Measurements from ENCODE around the gene SKOR2.
"Not testable (repeated sequence)": the region's sequence is repeated elsewhere in the genome, so short reads cannot be mapped to it uniquely, and the experiment has no call there.

Gene SKOR2

DNA sequence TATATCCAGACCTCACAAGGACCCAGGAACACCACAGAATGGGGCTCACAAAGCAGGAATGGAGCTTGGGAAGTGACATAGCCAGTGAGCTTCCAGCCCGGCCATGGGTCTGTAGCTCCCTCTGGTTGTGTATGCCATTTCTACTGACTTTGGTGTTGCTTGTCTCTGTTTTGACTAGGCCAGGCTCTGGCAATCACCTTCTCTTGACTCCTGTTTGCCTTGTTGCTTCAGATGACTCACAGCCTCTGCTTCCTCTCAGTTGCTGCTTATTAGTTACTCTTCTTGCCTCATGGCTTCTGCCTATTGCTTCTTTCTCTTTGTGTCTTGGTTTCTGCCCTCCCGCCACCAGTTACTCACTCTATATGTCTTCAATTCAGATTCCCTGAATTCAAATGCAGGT is 59.5 kb downstream of the SKOR2 start:
- no peak for DNase-seq (ENCODE audit: low read depth, low spot score)

DNA sequence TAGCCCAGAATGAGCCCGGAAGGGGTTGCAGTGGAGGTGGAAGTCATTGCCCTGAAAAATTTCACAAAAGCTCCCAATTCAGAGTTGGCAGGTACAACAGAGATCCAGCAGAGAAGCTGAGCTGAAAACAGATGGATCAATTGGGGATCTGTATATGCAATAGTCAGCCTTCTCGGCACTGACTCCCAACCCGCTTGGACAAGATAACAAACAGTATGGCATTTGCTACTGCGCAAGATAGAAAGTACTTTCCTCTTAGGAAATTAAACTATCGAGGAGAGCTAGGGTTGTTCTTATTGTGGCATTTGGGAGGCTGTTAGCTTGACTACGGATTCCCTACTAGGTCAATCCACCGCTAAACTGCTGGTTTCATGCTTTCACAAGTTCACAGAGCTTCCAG is 63.7 kb downstream of the SKOR2 start:
- no peak for DNase-seq (ENCODE audit: low read depth, low spot score)

DNA sequence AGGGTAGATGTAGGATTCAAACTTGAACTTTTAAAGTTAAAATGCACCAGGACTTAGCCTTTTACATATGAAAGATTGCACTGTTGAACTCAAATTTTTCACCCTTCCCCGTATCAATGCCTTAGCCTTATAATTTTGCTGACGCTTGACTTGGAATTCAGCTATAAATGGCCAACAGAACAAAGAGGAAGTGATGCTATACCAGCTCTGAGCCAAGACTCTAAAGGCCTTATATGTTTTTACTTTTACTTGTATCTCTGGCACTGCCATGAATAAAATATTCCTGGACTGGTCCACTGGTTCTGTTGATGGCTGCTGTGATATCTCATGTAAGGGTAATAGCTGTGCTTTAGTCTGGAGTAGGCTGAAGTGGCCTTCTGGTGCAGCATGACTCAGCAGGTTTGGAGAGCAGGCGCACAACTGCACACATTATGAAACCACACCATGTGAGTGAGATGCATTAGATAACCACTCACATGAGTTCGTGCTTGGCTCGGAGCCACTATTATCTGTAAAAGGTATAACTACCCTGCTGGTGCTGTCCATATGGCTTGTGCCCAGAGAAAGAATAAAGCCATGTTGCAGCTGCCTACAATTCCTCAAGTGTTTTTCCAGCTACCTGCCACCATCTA is 66.9 kb downstream of the SKOR2 start:
- DNase-seq (ENCODE audit: low read depth, low spot score) = no peak

DNA sequence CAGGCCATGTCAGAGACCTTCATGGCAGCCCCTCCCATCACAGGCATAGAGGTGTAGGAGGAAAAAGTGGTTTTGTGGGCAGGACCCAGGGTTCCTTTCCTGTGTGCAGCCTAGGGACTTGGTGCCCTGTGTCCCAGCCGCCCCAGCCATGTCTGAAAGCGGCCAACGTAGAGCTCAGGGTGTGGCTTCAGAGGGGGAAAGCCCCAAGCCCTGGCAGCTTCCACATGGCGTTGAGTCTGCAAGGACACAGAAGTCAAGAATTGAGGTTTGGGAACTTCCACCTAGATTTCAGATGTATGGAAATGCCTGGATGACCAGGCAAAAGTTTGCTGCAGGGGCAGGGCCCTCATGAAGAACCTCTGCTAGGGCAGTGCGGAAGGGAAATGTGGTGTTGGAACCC is 69.3 kb downstream of the SKOR2 start:
- DNase-seq (ENCODE audit: low read depth, low spot score) = not testable (repeated sequence)

DNA sequence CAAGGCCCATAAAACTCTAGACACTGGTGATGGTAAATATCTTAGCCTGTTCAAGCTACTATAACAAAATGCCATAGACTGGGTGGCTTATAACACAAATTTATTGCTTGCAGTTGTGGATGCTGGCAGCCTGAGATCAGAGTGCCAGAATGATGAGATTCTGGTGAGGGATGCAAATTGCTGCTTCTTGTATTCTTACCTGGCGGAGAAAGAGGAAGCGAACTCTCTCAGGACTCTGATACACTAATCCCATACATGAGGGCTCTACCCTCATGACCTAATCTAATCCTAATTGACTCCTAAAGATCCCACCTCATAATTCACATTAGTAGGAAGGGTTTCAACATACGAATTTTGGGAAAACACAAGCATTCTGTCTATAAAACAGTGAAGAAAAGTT is 70.7 kb downstream of the SKOR2 start:
- no peak for DNase-seq (ENCODE audit: low read depth, low spot score)

DNA sequence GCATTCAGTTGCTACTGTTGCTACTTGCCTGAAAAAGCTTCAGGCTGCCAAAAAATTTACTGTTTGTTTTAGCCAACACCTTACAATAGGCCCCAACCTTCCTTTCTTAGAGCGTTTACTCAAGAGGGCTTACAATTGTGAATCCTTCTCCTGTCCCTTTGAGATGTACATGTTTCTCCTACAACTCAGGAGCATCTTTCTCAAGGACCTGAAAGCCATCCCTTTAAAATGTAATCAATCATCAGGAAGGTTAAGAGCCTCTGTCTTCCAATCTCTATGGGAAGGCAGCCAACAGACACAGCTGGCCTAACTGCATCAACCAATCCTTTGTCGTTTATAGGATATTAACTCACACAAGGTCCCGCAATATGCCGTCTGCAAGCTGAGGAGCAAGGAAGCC is 71.9 kb downstream of the SKOR2 start:
- no peak for DNase-seq (ENCODE audit: low read depth, low spot score)

DNA sequence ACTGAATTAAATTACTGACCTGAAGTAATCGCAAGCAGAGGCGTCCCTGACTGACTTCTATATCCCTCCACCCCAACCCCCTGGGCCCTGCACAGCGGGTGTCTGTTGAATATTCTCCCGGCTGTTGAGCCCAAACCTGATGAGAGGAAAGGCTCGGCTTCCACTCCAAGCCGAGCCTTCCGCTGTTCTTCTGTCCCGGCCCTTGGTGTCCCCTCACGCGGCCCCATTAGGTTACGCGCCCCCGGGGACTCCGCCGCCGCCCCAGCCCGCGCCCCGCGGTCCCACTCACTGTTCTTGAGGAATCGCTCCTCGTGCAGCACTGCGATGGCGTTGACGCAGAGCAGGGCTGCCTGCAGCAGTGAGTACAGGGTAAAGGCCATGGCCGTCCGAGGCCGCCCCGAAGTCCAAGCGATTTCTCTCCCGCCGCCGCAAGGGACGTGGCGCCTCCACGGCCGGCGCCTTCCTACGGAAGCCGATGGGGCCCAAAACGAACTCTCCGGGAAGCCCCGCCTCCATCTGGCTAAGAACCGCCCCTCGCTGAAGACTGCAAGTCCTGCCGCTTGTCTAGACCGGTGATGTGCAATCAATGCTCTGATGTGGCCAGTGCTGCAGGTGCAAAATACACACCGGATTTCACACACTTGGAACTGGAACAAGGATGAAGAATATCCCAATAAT is 75.4 kb downstream of the SKOR2 start, which contains the start of gene IER3IP1:
Gene IER3IP1, minus strand, starts transcription at position 467 of the 678 bp plus-strand sequence. Its CDS starts 87 bp downstream, at position 380.
- peak; percentile 67 for DNase-seq (ENCODE audit: low read depth, low spot score)

DNA sequence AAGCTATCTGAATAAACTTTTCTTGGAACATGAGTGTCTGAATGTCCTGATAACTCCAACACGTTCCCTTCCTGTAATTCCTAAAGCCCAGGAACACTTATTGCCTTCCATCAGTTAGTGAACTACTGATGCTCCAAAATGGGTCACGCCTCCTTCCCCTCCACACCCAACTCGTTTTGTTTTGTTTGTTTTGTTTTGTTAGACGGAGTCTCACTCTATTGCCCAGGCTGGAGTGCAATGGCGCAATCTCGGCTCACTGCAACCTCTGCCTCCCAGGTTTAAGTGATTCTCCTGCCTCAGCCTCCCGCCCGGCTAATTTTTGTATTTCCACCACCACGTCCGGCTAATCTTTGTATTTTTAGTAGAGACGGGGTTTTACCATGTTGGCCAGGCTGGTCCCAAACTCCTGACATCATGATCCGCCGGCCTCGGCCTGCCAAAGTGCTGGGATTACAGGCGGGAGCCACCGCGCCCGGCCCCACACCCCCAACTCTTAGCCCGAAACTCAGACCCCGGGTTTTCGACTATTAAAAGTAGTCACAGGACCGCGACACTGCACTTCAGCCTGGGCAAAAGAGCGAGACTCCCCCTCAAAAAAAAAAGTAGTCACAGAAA is 76.1 kb downstream of the SKOR2 start:
- DNase-seq (ENCODE audit: low read depth, low spot score) = no peak

DNA sequence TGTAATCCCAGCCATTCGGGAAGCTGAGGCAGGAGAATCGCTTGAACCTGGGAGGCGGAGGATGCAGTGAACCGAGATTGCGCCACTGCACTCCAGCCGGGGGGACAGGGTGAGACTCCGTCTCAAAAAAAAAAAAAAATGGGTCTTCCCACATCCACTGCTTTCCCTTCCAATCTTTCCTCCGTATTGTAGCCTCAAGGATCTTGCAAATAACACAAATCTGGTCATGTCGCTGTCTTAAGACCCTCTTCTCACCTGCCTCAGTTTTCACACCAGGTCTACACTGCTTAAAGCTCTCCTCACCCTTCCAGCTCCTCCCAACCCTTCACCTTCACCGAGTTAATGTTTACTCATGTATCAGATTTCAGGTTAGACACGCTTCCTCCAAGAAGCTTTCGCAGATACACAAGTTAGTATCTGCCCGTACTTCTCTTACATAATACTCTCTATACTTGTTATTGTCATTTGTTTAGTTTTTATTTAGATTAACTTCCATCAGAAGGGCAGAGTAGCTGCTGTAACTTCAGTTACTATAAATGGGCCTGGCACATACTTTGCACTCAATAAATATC is 76.8 kb downstream of the SKOR2 start:
- no peak for DNase-seq (ENCODE audit: low read depth, low spot score)

DNA sequence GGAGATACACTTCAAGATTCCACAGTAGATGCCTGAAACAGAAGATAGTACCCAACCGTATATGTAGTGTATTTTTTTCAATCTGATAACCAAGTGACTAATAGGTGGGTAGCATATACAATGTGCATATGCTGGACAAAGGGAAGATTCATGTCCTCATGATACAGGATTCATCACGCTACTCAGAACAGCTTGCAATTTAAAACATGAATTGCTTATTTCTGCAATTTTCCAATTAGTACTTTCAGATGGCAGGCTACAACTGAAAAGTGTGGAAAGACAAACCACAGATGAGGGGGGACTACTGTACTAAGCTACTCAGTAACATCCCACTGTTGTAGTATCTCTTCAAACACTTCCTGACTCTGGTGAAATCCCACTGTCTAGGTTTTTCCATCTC is 79.0 kb downstream of the SKOR2 start:
- no peak for DNase-seq (ENCODE audit: low read depth, low spot score)

DNA sequence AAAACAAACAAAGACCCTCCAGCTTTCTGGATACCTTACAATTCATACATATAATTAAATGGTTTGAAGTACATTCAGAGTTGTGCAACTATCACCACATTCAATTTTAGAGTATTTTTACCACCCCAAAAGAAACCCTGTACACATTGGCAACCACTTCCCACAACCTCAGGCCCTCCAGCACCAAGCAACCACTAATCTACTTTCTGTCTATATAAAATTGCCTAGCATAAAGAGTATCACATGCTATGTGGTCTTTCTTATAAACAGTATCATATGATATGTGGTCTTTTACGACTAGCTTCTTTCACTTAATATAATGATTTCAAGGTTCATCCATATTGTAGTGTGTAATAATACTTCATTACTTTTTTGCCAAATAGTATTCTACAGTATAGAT is 82.5 kb downstream of the SKOR2 start:
- no peak for DNase-seq (ENCODE audit: low read depth, low spot score)

DNA sequence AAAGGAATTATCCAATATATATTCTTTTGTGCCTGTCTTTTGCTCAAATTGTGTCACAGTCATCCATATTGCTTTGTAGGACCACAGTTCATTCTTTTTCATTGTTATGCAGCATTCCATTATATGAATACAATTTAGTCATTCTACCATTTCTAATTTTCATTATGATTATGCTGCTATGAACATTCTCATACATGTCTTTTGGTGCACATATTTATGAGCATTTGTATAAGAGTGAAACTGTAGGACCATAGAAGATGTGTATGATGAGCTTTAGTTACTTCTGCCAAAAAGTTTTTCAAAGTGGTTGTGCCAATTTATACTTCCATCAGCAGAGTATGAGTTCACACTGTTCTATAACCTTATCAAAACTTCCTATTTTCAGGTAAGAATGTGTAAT is 83.0 kb downstream of the SKOR2 start:
- no peak for DNase-seq (ENCODE audit: low read depth, low spot score)

DNA sequence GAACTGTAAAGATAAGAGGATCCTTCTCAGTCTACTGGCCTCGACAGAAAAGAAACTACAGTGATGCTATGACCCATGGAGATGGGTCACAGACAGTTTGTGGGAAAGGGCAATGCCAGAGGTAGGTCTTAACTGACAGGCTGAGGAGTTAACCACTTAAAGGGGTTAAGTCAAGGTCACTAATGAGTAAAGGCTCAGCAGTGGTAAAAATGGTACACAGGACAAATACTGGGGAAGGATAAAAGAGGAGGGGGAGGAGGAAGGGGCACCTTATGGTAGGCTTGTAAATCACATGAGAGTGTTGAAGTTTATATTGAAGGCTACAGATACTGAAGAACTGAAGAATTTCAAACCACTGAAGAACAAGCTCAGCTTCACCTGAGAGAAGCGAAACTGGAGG is 85.2 kb downstream of the SKOR2 start:
- no peak for DNase-seq (ENCODE audit: low read depth, low spot score)

DNA sequence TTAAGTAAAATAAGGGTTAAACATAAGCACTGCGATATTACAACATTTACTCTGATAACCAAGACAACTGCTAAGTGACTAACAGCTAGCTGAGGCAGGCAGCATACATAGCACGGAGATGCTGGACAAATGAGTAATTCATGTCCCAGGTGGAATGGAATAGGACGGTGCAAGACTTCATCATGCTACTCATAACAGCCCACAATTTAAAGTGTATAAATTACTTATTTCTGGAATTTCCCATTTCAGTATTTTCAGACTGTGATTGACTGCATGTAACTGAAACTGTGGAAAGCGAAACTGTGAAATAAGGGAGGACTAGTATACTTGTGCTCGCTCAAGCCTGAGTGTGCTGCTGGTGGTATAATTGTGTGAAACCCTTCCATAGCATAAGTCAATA is 88.2 kb downstream of the SKOR2 start:
- DNase-seq (ENCODE audit: low read depth, low spot score) = no peak

DNA sequence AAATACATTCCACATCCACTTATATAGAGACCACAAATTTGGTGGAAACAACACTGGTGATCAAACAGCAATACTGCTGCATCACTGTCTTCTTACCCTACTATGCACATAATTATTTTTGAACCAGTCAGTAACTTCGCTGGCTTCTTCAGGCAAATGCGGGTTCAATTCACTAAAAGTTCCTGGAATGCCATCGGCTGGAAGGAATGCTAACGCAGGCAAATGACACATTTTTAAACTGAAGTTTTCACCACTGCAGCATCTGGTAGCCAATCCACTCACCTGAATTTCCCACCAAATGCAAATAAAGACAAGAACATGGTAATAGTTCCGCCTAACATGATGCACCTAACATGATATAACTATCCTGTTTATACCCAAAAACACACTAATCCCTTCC is 91.2 kb downstream of the SKOR2 start:
- no peak for DNase-seq (ENCODE audit: low read depth, low spot score)

DNA sequence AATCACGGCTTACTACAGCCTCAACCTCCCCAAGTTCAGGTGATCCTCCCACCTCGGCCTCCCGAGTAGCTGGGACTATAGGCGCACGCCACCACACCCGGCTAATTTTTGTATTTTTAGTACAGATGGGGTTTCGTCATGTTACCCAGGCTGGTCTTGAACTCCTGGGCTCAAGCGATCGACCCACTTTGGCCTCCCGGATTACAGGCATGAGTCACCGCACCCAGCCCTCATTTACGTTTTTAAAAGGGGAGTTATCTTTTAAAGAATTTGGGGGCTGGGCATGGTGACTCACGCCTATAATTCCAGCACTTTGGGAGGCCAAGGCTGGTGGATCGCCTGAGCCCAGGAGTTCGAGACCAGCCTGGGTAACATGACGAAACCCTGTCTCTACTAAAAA is 93.1 kb downstream of the SKOR2 start:
- not testable (repeated sequence) for DNase-seq (ENCODE audit: low read depth, low spot score)

All from smooth muscle cell of the brain vasculature (primary cell).